ENCODE measurements around the gene RFTN1. TPM values are rescaled to one million over a fixed set of nuclear protein-coding genes. Genes with fewer than 3 reads are reported as not detected.

RFTN1 gene
- total RNA-seq, 6 experiments from 2014 or later: 15.1 to 36.0 (median 19.8) TPM

GRCh38 chr3:16419640-16420241 is 93.8 kb downstream of the RFTN1 start:
- H3K27me3 ChIP-seq: no peaks in the 10 kb centered on the region
- TF ChIP-seq POLR2A (IDR thresholded peaks at IDR 0.05) (no peak), CTCF (IDR thresholded peaks at IDR 0.05) (no peak)
- H3K4me3 ChIP-seq: no peak overlapping the region
- intact Hi-C loops (cut with DNase I): no loop called here
- ATAC-seq: peak in 2 of 4 donors; percentile 31 to 37
- H3K36me3 ChIP-seq: no peaks in the 10 kb centered on the region
- no peaks in the 10 kb centered on the region for H3K9me3 ChIP-seq
- WGBS (ENCODE audit: insufficient coverage, low coverage, low lambda C conversion rate, missing lambda C conversion rate): 33% methylated on average over 3 of the region's 5 CpGs
- H3K4me1 ChIP-seq: no peaks in the 10 kb centered on the region
- DNase-seq: no peak
- H3K27ac ChIP-seq: no peak overlapping the region

GRCh38 chr3:16417945-16418739 is 95.4 kb downstream of the RFTN1 start:
- intact Hi-C loops (cut with DNase I): no loop called here
- no peaks in the 10 kb centered on the region for H3K9me3 ChIP-seq
- no peaks in the 10 kb centered on the region for H3K27me3 ChIP-seq
- no peaks in the 10 kb centered on the region for H3K4me1 ChIP-seq
- H3K36me3 ChIP-seq: no peaks in the 10 kb centered on the region
- 66% methylated on average over 5 of the region's 5 CpGs for WGBS (ENCODE audit: insufficient coverage, low coverage, low lambda C conversion rate, missing lambda C conversion rate)
- no peak overlapping the region for H3K4me3 ChIP-seq
- peak in 2 of 4 donors; percentile 17 to 25 for ATAC-seq
- no peak for TF ChIP-seq CTCF (IDR thresholded peaks at IDR 0.05)
- no peak for TF ChIP-seq POLR2A (IDR thresholded peaks at IDR 0.05)
- DNase-seq: no peak
- peak overlapping the region in 1 of 3 donors; percentile 36 for H3K27ac ChIP-seq

- Histone ChIP-seq H3K4me1 (no peaks in the 10 kb centered on the region), H3K27me3 (no peaks in the 10 kb centered on the region), H3K4me3 (no peak overlapping the region), H3K9me3 (no peaks in the 10 kb centered on the region), H3K36me3 (no peaks in the 10 kb centered on the region), H3K27ac (no peak overlapping the region)
- ATAC-seq (no peak), DNase-seq (no peak)
- 93% methylated on average over 3 of the region's 3 CpGs for WGBS (ENCODE audit: insufficient coverage, low coverage, low lambda C conversion rate, missing lambda C conversion rate)
- TF ChIP-seq POLR2A (IDR thresholded peaks at IDR 0.05) (no peak), CTCF (IDR thresholded peaks at IDR 0.05) (no peak)
- intact Hi-C loops (cut with DNase I): no loop called here
Observed at GRCh38 chr3:16415911-16416476, 97.5 kb downstream of the RFTN1 start.

GRCh38 chr3:16413321-16413720 is 100.2 kb downstream of the RFTN1 start:
- 100% methylated on average over 2 of the region's 2 CpGs for WGBS (ENCODE audit: insufficient coverage, low coverage, low lambda C conversion rate, missing lambda C conversion rate)
- Histone ChIP-seq H3K4me3 (no peak overlapping the region), H3K4me1 (no peaks in the 10 kb centered on the region), H3K36me3 (peaks cover 0 to 7% (median 0%) of the 10 kb centered on the region in 4 donors), H3K27ac (no peak overlapping the region), H3K27me3 (no peaks in the 10 kb centered on the region), H3K9me3 (no peaks in the 10 kb centered on the region)
- ATAC-seq: no peak
- no peak for DNase-seq
- intact Hi-C loops (cut with DNase I): no loop called here
- TF ChIP-seq CTCF (IDR thresholded peaks at IDR 0.05): no peak
- TF ChIP-seq POLR2A (IDR thresholded peaks at IDR 0.05): no peak
